Measurements from ENCODE around the gene AK4.

AK4 gene

GRCh38 chr1:65254320-65255034 is 106.5 kb downstream of the AK4 start:
- peak; percentile 86 for DNase-seq

- peak; percentile 77 for DNase-seq
These were observed 107.1 kb downstream of the AK4 start for GRCh38 chr1:65255035-65255655.

DNA sequence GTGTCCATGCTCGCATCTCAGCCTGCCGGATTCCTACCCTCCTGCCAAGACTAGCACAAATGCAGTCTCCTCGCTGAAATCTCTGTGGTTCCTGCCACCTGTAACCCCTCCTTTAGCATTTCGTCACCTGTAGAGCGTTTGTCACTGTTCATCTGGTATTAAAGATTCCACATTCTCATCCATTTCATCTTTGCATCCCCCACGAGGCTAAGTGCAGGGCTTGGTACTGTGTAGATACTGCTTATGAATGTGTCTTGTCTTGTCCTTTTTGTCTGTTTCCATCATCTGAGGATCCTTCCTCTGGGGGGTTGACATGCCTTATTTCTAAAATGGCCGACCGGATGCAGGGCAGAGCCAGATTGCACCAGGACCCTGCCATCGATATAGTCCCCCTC is 107.7 kb downstream of the AK4 start:
- DNase-seq = peak; percentile 52

DNA sequence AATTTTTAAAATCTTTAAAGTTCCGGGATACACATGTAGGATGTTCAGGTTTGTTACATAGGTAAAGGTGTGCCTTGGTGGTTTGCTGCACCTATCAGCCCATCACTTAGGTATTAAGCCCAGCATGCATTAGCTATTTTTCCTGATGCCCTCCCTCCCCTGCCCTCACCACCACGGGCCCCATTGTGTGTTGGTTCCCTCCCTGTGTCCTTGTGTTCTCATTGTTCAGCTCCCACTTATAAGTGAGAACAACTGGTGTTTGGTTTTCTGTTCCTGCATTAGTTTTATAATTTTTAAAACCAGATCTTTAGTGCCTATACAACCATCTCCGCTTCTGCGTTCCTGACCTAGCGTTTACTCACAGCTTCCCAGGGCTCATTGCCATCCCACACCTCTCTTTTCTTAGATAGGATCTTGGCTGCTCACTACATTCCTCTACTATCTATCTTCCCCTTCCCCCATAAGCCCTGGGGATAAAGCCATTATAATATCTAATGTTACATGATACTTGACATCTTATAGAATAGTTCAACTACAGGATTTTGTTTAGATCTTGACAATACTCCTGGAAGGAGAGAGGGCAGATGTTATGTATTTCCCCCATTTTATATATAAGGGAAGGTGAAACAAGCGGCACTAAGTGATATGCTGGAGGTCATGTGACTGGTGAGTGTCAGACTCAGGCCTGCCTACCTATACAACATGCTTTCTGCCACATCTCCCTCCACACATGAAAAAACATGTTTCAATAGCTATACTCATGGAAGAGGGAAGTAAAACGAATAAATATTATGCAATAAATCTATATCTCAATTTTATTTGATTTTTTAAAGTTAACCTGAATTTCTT is 109.1 kb downstream of the AK4 start:
- no peak for DNase-seq

- DNase-seq = no peak
These were observed 110.1 kb downstream of the AK4 start for GRCh38 chr1:65258106-65258505.

DNA sequence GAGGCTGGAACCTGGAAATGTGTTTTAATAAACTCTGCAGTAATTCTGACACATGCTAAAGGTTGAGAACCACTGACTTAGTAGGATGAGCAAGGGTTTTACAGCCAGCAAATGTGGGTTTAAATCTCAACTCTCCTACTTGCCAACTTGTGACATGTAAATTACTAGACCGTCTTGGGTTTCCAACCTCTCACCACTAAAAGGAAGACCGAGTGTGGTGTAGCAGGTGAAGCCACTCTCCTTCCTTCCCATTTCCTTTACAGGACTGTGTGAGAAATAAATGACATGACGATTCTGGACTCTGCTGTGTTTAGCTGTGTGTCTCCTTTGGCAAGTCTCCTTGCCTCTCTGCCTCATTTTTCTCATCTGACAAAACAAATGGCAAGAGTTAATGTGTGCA is 111.8 kb downstream of the AK4 start:
- no peak for DNase-seq

DNA sequence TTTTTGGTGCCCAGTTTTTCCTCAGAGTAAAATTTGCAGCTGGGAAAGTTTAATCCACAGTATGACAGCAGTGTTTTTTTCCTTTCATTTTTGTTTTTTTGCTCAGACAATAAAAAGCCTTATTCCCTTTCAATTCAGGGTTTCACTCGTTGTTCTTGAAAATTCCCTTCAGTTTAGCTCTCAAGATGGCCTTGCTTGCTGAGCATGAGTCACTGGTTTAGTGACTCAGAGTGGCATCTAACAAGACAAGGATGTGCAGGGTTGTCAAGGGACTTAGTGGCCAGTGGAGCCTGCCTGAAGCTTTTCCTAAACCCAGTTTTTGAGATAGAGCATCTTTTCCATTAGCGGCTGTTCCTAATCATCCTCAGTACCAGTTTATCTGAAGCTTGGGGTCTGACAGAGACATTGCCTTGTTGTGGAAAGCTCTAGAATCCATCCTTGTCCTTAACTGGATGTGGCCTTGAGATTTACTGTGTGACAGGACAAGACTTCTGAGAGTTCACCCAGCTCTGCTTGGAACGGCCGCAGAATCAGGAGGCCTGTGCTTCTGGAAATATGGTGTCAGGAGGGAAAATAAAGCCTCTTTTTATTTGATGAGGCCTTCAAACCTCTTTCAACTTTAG is 113.0 kb downstream of the AK4 start:
- DNase-seq = peak; percentile 66

DNA sequence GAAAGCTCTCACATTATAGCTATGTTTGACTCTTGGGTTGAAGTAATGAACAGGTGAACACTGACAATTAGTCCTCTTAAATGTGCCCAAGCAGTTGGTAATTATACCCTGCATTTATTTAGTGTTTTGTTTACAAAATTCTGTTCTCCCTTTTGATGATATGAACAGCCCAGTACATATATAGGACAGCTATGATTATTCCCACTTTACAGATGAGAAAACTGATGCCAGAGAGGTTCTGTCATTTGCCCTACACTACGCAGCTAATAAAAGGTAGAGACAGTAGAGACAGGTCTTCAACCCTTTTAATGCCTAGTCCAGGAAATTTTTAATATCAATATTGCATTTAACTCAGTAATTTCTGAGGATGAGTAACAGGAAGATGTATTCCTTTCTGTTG is 115.3 kb downstream of the AK4 start:
- DNase-seq = no peak

GRCh38 chr1:65264197-65264929 is 116.4 kb downstream of the AK4 start:
- DNase-seq = peak; percentile 60

- DNase-seq = no peak
These were observed 117.3 kb downstream of the AK4 start for GRCh38 chr1:65265296-65265650.

- peak; percentile 81 for DNase-seq
These were observed 117.8 kb downstream of the AK4 start for GRCh38 chr1:65265651-65266351.

- no peak for DNase-seq
These were observed 118.5 kb downstream of the AK4 start for GRCh38 chr1:65266476-65266875.

DNA sequence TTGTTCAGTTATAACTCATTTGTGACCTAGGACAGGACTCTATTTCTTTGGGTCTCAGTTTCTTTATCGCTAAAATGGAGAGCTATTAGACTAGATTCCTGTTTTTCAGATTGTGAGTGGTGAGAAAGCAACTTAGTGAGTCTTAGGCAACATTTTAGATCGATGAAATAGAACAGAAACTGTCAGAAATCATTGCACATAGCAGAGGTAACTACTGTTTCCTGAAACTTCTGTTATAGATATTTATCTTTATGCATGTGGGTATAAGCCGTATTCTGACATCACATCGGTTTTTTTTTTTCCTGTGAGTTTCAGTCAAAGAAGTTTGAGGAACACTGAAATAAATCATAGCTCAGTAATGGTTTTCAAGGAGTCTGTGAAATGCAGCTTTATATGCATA is 119.3 kb downstream of the AK4 start:
- DNase-seq = no peak

GRCh38 chr1:65267683-65268082 is 119.7 kb downstream of the AK4 start:
- DNase-seq = peak; percentile 53

GRCh38 chr1:65269612-65270011 is 121.6 kb downstream of the AK4 start:
- no peak for DNase-seq

GRCh38 chr1:65276197-65276939 is 128.4 kb downstream of the AK4 start:
- DNase-seq = no peak

DNA sequence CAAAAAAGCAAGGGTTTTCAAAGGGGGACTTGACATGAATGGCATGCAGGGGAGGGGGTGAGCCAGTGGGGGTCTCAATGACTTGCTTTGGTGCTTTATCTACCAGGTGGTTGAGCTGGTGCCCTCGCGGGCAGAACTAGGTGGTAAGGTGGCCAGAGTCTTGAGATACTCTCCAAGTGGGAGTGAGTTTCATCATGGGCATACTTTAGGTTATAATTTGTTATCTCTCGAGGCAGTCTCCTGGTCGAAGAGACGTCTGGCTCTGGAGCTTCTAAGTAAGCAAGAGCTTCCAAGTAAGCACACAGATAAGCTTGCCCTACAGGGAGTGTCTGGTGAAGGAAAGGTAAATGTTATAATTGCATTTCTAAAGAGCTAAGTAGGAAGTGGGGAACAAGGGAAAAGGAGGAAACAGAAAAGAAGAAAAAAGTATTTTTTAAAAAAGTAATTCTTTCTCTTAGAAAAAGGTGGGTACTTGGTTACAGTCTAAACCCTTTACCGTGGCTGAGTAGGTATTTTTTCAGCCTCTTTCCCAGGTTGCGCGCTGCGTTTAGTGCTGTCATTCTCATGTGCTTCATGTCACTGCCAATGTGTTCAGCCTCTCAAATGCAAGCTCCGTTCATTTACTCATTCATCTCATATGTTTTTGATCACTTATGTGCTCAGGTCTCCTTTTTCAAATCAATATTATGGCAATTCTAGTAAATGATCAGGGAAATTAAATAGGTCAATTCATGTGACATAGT is 129.8 kb downstream of the AK4 start:
- DNase-seq = peak; percentile 93

DNA sequence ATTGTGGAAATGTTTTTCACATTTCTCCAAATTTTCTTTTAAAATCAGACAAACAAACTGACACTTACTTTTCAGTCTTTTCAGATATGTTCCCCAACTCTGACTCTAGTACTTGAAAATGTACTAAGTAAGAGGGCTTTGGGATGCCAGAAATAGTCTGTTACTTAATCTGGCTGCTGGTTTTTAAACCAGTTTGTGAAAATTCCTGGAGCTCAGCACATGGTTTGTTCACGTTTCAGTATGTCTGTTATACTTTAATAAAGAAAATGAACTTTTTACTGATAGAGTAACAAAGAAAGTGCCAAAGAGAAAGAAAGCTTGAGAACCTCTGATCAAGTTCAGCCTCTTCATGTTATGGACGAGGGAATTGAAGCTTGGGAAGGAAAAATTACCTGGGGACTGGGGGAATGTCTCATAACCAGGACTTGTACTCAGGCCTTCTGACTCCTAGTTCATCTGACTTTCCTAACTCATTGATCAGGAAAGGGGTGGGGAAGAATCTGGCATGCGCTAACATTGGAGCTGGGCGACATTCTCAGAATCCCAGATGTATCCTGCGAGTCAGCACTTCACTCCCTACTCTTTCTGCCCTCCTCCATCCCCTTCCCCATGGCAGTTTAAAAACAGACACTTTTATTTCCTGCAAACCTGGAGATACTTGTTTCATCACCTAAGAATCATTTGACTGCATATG is 130.5 kb downstream of the AK4 start:
- DNase-seq = no peak

GRCh38 chr1:65279070-65279779 is 131.2 kb downstream of the AK4 start:
- DNase-seq = no peak
